SH-SY5Y (cell line): ENCODE data around the gene RNF157.

Experiments
- GATA2 ChIP-seq: IDR thresholded peaks from 2 replicates; pipeline ENCODE4 v1.6.1; 2011; ENCODE audit warnings: mild to moderate bottlenecking, low read depth, low read length
- GATA3 ChIP-seq: IDR thresholded peaks from 2 replicates; pipeline ENCODE4 v1.6.1; 2011; ENCODE audit warnings: low read depth, mild to moderate bottlenecking, low read length, moderate library complexity

RNF157 gene

GRCh38 chr17:76152591-76152990, 87.7 kb downstream of the RNF157 start:
- TF ChIP-seq GATA3 (no peak), GATA2 (no peak)

GRCh38 chr17:76151896-76152454, 88.3 kb downstream of the RNF157 start:
- no peak for TF ChIP-seq GATA3
- TF ChIP-seq GATA2: no peak

GRCh38 chr17:76150712-76151622, 89.3 kb downstream of the RNF157 start:
- TF ChIP-seq GATA3: no peak

GRCh38 chr17:76149214-76149613, 91.1 kb downstream of the RNF157 start:
- TF ChIP-seq GATA3 (no peak), GATA2 (no peak)

- TF ChIP-seq GATA2: no peak
- TF ChIP-seq GATA3: no peak
Observed at GRCh38 chr17:76148015-76148326, 92.3 kb downstream of the RNF157 start.

GRCh38 chr17:76147211-76148014, 92.9 kb downstream of the RNF157 start:
- TF ChIP-seq GATA2 (no peak), GATA3 (no peak)

- TF ChIP-seq GATA3 (no peak), GATA2 (no peak)
Observed at GRCh38 chr17:76146053-76146851, 94.0 kb downstream of the RNF157 start.

GRCh38 chr17:76145231-76146052, 94.9 kb downstream of the RNF157 start:
- no peak for TF ChIP-seq GATA2
- no peak for TF ChIP-seq GATA3

- TF ChIP-seq GATA3: no peak
- TF ChIP-seq GATA2: no peak
Observed at GRCh38 chr17:76142585-76143041, 97.7 kb downstream of the RNF157 start.

- TF ChIP-seq GATA3: no peak
Observed at GRCh38 chr17:76142039-76142584, 98.2 kb downstream of the RNF157 start.

GRCh38 chr17:76141212-76142038, 98.9 kb downstream of the RNF157 start, which contains the start of gene FOXJ1:
Gene FOXJ1 (minus strand): TSS chr17:76141245. CDS start chr17:76140395, 850 bp downstream.
- TF ChIP-seq GATA2 (no peak), GATA3 (no peak)

- TF ChIP-seq GATA2 (no peak), GATA3 (no peak)
Observed at GRCh38 chr17:76140661-76141211, 99.6 kb downstream of the RNF157 start.
